Rectal smooth muscle tissue (tissue), 1 donor: ENCODE data around the gene HACD3.
"Not testable (repeated sequence)": the region's sequence is repeated elsewhere in the genome, so short reads cannot be mapped to it uniquely, and the experiment has no call there.

Experiments
- H3K27ac ChIP-seq: one replicate; pipeline ENCODE4 v1.7.0; 2013; ENCODE audit warnings: low read depth, low read length, inconsistent platforms
- H3K27me3 ChIP-seq: one replicate; pipeline ENCODE4 v1.7.0; 2013; ENCODE audit warnings: low read length; ENCODE audit not compliant: control insufficient read depth, insufficient read depth
- H3K36me3 ChIP-seq: one replicate; pipeline ENCODE4 v1.7.0; 2013; ENCODE audit warnings: low read length; ENCODE audit not compliant: control insufficient read depth, insufficient read depth
- H3K4me1 ChIP-seq: one replicate; pipeline ENCODE4 v1.7.0; 2013; ENCODE audit warnings: low read length; ENCODE audit not compliant: control insufficient read depth, insufficient read depth
- H3K4me3 ChIP-seq: one replicate; pipeline ENCODE4 v1.7.0; 2013; ENCODE audit warnings: low read length
- H3K9ac ChIP-seq: one replicate; pipeline ENCODE4 v1.7.0; 2013; ENCODE audit warnings: low read length

HACD3 gene

GRCh38 chr15:65525622-65526021, 4.6 kb upstream of the HACD3 start:
- H3K27me3 ChIP-seq: no peaks in the 10 kb centered on the region
- H3K9ac ChIP-seq: no peak overlapping the region
- H3K27ac ChIP-seq: no peak overlapping the region

DNA sequence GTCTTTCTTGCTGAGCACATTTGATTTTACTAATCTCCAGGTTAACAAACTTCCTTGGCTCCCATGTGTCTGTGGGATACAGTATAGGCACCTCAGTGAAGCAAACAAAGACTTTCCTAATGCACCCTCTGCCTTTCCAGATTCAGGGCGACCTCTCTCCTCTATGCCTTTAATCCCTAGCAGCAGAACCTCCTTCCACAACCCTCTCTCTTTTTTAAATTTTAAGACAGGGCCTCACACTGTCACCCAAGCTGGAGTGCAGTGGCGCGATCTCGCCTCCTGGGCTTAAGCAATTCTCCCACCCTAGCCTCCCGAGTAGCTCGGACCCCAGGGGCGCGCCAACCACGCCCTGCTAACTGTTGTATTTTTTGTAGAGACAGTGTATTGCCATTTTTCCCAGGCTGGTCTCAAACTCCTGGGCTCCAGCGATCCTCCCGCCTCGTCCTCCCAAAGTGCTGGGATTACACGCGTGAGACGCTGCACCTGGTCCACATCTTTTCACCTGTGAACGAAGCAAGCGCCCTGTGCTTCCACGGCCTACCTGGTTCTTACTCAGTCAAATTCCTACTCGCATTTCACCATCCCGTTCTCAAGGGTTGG, 1.7 kb upstream of the HACD3 start:
- H3K36me3 ChIP-seq: no peaks in the 10 kb centered on the region
- H3K4me3 ChIP-seq: no peak overlapping the region
- H3K27me3 ChIP-seq: no peaks in the 10 kb centered on the region
- no peaks in the 10 kb centered on the region for H3K4me1 ChIP-seq
- no peak overlapping the region for H3K9ac ChIP-seq
- H3K27ac ChIP-seq: no peak overlapping the region

More at GRCh38 chr15:65525622-65526021, 4.6 kb upstream of the HACD3 start:
- no peak overlapping the region for H3K4me3 ChIP-seq
- H3K36me3 ChIP-seq: no peaks in the 10 kb centered on the region
- no peaks in the 10 kb centered on the region for H3K4me1 ChIP-seq

GRCh38 chr15:65529762-65530317, 423 bp upstream of the HACD3 start:
- Histone ChIP-seq H3K4me3 (peak overlapping the region; percentile 94), H3K27me3 (no peaks in the 10 kb centered on the region), H3K27ac (peak overlapping the region; percentile 73), H3K4me1 (no peaks in the 10 kb centered on the region), H3K9ac (no peak overlapping the region), H3K36me3 (no peaks in the 10 kb centered on the region)

- H3K9ac ChIP-seq: no peak overlapping the region
- no peaks in the 10 kb centered on the region for H3K4me1 ChIP-seq
- H3K27ac ChIP-seq: peak overlapping the region; percentile 37
- no peaks in the 10 kb centered on the region for H3K36me3 ChIP-seq
- H3K27me3 ChIP-seq: no peaks in the 10 kb centered on the region
- H3K4me3 ChIP-seq: no peak overlapping the region
Observed at GRCh38 chr15:65532738-65533051, 2.4 kb downstream of the HACD3 start.

GRCh38 chr15:65533057-65533756, 2.9 kb downstream of the HACD3 start:
- no peak overlapping the region for H3K4me3 ChIP-seq
- H3K36me3 ChIP-seq: no peaks in the 10 kb centered on the region
- H3K27me3 ChIP-seq: no peaks in the 10 kb centered on the region
- H3K9ac ChIP-seq: no peak overlapping the region
- H3K27ac ChIP-seq: peak overlapping the region; percentile 37
- no peaks in the 10 kb centered on the region for H3K4me1 ChIP-seq

GRCh38 chr15:65535192-65535591, 4.9 kb downstream of the HACD3 start:
- Histone ChIP-seq H3K9ac (no peak overlapping the region), H3K27ac (no peak overlapping the region), H3K36me3 (no peaks in the 10 kb centered on the region), H3K4me3 (no peak overlapping the region), H3K4me1 (no peaks in the 10 kb centered on the region), H3K27me3 (no peaks in the 10 kb centered on the region)

GRCh38 chr15:65540314-65540713, 10.1 kb downstream of the HACD3 start:
- Histone ChIP-seq H3K27me3 (no peaks in the 10 kb centered on the region), H3K4me1 (no peaks in the 10 kb centered on the region), H3K4me3 (no peak overlapping the region), H3K27ac (no peak overlapping the region), H3K9ac (no peak overlapping the region), H3K36me3 (no peaks in the 10 kb centered on the region)

GRCh38 chr15:65541231-65541820, 11.1 kb downstream of the HACD3 start:
- H3K4me1 ChIP-seq: no peaks in the 10 kb centered on the region
- no peak overlapping the region for H3K9ac ChIP-seq
- H3K4me3 ChIP-seq: no peak overlapping the region
- no peaks in the 10 kb centered on the region for H3K27me3 ChIP-seq
- H3K36me3 ChIP-seq: no peaks in the 10 kb centered on the region
- H3K27ac ChIP-seq: no peak overlapping the region

DNA sequence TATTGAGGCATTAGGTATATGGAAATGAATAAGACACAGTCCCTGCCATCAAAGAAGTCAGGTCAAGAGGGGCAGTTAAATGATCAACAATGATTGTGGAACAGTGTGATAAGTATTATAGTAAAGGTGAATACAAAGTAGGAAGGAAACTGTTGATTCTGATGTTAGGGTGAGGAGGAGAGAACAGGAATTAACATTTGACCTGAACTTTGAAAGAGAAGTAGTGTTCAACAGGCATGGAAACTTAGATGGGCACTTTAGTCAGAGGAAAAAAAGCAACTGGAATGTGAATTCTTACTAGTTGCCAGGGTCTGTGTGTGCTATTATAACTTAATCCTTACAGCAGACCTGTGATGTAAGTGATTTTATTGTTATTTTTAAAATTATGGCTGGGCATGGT, 17.6 kb downstream of the HACD3 start:
- Histone ChIP-seq H3K36me3 (no peaks in the 10 kb centered on the region), H3K27me3 (no peaks in the 10 kb centered on the region), H3K4me3 (no peak overlapping the region), H3K9ac (no peak overlapping the region), H3K4me1 (no peaks in the 10 kb centered on the region), H3K27ac (no peak overlapping the region)

GRCh38 chr15:65549288-65549687, 19.0 kb downstream of the HACD3 start:
- not testable (repeated sequence) for H3K4me3 ChIP-seq, H3K27me3 ChIP-seq, H3K27ac ChIP-seq, H3K4me1 ChIP-seq, H3K36me3 ChIP-seq, H3K9ac ChIP-seq

DNA sequence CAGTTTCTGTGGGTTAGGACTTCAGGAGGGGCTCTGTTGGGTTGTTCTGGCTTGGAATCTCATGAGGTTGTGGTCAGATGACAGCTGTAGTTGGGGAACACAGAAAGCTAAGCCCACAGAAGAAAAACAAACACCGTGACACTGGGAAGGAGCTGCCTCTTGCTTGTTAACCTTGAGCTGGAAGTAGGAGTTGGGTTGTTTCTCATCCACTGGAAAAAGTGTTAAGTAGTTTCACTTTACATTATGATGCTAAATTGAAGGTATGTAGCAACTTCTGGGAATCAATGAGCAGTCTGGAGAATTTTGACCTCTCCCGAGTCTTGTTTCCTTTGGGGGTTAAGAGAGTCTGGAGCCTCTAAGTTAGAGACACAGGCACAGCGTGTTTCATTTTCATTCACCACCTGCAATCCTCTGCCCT, 20.4 kb downstream of the HACD3 start:
- H3K36me3 ChIP-seq: no peaks in the 10 kb centered on the region
- no peak overlapping the region for H3K4me3 ChIP-seq
- H3K9ac ChIP-seq: no peak overlapping the region
- H3K27me3 ChIP-seq: no peaks in the 10 kb centered on the region
- no peak overlapping the region for H3K27ac ChIP-seq
- no peaks in the 10 kb centered on the region for H3K4me1 ChIP-seq

GRCh38 chr15:65551183-65551582, 20.9 kb downstream of the HACD3 start:
- no peaks in the 10 kb centered on the region for H3K27me3 ChIP-seq
- no peak overlapping the region for H3K4me3 ChIP-seq
- no peaks in the 10 kb centered on the region for H3K36me3 ChIP-seq
- no peak overlapping the region for H3K27ac ChIP-seq
- no peaks in the 10 kb centered on the region for H3K4me1 ChIP-seq
- no peak overlapping the region for H3K9ac ChIP-seq

DNA sequence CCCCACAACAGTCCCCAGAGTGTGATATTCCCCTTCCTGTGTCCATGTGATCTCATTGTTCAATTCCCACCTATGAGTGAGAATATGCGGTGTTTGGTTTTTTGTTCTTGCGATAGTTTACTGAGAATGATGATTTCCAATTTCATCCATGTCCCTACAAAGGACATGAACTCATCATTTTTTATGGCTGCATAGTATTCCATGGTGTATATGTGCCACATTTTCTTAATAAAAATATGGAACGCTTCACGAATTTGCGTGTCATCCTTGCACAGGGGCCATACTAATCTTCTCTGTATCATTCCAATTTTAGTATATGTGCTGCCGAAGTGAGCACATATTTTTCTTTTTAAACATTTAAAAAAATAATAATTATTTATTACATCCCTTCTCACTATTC, 22.6 kb downstream of the HACD3 start:
- H3K27me3 ChIP-seq, H3K9ac ChIP-seq, H3K4me1 ChIP-seq, H3K4me3 ChIP-seq, H3K36me3 ChIP-seq, H3K27ac ChIP-seq: not testable (repeated sequence)
